Cardiac septum (tissue), 1 donor: ENCODE data around the gene GP9. TPM values are rescaled to one million over a fixed set of nuclear protein-coding genes. Genes with fewer than 3 reads are reported as not detected.
A peak's percentile ranks its signal among the peaks of the same experiment; 100 is the strongest.
"Not testable (repeated sequence)": the region's sequence is repeated elsewhere in the genome, so short reads cannot be mapped to it uniquely, and the experiment has no call there.

ENCODE experiments used
- DNase-seq: peaks from one replicate; pipeline ENCODE4 v3.0.0-alpha.2; 2020; ENCODE audit warnings: low spot score
- intact Hi-C: fragments of 100-400 bp; cut with DNase I; formaldehyde crosslinking; loops from one replicate; pipeline ENCODE4 v1.14.0; 2022
- total RNA-seq: library from RNA; stranded (reverse); fragmentation: NEBNext Ultra II Directional; extraction: Animal tissue kit (Norgen Biotek cat#: 25700); gene quantifications from one replicate; pipeline ENCODE4 v1.2.1, GENCODE V29; 2021
- donor health status: DM: no; HTN: no; CAD: no.

Gene GP9
- total RNA-seq, 1 donor from 2014 or later, result 0.27 TPM

DNA sequence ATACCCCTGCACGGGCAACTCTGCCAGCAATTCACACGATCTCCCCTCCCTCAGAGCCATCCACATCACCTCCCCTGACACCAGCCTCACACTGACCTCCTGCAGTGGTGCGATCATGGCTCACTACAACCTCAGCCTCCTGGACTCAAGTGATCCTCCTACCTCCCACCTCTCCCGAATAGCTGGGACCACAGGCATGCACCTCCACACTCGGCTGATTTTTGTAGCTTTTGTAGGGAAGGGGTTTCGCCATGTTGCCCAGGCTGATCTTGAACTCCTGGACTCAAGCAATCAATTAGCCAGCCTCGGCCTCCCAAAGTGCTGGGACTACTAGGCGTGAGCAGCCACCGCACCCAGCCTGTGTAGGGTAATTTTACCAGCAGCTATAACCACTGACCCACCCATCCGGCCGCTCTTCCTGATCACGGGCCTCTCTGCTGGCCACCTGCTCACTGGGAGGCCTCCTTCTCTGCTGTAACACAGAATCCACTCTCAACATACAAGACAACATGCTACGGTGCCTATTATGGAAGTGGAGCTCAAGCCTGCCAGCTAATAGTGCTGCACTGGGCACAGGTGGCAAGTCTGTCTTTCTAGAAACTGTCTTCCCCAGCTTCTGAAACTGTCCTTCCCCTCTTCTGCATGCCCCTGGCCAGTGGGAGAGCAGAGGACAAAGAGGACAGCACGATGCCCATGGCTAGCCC lies 4.6 kb downstream of the GP9 start:
- intact Hi-C loops, result no loop called here
- DNase-seq, result peak; percentile 63

DNA sequence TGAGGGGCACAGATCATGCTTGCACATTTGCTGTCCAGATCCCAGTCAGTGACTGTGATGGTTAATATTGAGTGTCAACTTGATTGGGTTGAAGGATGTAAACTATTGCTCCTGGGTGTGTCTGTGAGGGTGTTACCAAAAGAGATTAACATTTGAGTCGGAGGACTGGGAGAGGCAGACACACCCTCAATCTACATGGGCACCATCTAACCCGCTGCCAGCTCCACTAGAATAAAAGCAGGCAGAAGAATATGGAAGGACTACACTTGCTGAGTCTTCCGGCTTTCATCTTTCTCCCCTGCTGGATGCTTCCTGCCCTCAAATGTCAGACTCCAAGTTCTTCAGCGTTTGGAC lies 5.1 kb downstream of the GP9 start:
- intact Hi-C loops, result no loop called here
- peak; percentile 0 for DNase-seq

DNA sequence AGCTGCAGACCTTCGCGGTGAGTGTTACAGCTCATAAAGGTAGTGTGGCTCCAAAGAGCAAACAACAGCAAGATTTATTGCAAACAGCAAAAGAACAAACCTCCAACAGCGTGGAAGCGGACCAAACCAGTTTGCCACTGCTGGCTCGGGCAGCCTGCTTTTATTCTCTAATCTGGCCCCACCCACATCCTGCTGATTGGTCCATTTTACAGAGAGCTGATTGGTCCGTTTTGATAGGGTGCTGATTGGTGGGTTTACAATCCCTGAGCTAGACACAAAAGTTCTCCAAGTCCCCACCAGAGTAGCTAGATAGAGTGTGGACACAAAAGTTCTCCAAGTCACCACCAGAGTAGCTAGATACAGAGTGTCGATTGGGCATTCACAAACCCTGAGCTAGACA lies 7.1 kb downstream of the GP9 start:
- DNase-seq, intact Hi-C loops: not testable (repeated sequence)

DNA sequence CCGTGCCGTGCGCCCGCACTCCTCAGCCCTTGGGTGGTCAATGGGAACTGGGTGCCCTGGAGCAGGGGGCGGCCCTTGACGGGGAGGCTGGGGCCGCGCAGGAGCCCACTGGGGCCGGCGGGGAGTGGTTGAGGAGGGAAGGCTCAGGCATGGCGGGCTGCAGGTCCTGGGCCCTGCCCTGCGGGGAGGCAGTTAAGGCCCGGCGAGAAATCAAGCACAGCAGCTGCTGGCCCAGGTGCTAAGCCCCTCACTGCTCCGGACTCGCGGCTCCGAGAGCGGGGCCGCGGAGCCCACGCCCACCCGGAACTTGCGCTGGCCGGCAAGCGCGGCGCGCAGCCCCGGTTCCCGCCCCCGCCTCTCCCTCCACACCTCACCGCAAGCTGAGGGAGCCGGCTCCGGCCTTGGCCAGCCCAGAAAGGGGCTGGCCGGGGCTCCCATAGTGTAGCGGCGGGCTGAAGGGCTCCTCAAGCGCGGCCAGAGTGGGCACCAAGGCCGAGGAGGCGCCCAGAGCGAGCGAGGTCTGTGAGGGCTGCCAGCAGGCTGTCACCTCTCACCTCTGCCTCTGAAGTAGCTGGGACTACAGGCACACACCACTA lies 7.8 kb downstream of the GP9 start:
- no peak for DNase-seq
- intact Hi-C loops, result no loop called here

DNA sequence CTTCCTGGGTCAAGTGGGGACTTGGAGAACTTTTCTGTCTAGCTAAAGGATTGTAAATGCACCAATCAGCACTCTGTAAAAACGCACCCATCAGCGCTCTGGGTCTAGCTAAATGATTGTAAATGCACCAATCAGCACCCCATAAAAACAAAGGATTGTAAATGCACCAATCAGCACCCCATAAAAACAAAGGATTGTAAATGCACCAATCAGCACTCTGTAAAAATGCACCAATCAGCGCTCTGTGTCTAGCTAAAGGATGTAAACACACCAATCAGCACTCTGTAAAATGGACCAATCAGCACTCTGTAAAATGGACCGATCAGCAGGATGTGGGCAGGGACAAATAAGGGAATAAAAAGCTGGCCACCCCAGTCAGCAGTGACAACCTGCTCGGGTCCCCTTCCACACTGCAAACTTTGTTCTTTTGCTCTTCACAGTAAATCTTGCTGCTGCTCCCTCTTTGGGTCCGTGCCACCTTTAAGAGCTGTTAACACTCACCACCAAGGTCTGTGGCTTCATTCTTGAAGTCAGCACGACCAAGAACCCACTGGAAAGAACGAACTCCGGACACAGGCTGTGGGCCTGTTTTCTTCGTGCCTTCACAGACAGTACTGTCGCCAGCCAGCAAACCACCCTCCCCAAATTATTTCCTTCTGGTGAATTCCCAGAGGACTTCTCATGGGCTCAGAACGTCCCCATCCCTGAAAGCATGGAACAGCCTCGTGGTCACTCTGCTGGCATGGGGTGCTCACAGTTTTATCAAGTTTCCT lies 8.9 kb downstream of the GP9 start:
- intact Hi-C loops, DNase-seq: not testable (repeated sequence)

DNA sequence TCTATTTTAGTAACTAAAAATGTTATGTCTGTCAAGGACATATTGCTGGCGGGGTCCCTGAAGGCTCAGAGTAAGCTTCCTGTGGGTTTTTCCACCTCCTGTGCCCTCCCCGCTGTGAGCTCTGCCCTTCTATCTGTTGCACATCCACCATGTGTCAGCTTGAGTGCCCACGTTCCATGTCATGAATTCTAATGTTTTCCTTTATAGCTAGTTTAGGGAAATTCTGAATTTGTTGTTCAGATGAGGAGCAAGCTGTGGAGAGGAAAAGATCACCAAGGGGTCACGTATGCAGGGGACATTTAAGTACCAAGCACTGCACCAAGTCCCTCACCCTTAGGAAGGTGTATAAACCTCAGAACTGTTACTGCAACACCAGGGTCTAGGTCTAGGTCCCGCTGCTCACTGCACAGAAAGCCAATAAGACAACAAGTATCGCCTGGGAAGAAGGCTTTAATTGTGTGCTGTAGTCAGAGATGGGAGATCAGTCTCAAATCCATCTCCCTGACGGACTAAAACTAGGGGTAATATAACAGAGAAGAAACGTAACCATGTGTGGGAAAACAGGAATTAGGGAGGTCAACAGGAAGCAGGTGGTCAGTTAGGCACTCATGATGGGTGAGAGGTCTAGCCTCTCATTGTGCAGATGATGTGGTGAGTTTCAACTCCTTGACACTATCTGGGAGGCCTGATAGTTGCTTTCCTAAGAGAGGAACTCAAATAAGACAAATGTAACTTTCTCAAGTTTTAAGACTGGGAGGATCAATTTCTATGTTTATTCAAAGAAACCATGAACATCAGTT lies 9.7 kb downstream of the GP9 start:
- DNase-seq, result no peak
- intact Hi-C loops, result no loop called here

DNA sequence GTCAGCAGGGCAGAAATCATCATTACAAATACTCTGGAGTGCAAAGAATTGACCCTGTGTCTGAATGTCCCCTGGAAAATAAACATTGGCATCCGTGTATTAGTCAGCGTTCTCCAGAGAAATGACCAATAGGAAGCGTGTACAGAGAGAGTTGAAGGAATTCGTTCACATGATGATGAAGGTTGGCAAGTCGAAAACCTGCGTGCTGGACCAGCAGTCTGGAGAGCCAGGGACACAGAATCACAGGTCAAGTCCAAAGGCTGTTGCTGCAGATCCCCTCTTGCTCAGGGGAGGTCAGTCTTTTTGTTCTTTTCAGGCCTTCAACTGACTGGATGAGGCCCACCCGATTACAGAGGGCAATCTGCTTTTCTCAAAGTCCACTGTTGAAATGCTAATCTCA lies 16.6 kb downstream of the GP9 start:
- intact Hi-C loops, result no loop called here
- DNase-seq, result no peak

DNA sequence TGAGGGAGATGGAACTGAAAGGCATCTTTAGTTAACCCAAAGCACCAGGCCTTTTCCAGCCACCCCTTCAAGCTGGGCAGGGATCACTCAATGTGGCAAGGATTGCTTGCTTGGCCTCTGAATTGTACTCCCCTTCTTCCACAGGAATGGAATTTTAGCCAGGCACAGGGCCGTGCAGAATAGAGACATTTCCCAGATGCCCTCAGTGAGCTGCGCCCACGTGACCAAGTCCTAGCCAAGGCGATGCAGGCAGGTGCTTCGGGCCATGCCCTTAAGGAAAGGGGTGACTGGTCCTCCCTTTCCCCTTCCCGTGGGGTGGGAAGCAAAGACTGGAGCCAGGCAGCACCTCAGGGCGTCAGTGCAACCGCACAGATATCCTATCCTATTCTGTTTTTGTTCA lies 17.9 kb downstream of the GP9 start:
- no peak for DNase-seq
- intact Hi-C loops, result no loop called here

DNA sequence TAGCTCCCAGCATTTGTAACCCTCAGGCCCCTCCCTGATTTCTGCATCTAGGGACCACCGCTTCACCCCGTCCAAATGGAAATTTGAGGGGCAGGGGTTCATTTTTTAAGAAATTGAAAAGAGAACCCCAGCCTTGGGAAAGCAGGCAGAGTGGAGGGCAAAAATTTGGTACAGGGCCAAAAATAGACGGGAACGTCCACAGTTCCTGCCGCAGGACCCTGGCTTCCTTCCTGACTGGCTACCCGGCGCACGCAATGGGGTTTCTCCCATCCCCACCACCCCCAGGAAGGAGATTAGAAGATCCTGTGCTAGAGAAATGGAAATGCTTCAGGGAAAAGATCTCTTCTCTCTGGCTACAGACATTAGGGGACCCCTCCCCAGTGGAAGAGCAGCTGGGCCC lies 20.9 kb downstream of the GP9 start:
- no peak for DNase-seq
- intact Hi-C loops, result loop anchor here (10.0 kb wide), 1 partner anchor 107 kb away; no protein-coding TSS in a partner anchor

DNA sequence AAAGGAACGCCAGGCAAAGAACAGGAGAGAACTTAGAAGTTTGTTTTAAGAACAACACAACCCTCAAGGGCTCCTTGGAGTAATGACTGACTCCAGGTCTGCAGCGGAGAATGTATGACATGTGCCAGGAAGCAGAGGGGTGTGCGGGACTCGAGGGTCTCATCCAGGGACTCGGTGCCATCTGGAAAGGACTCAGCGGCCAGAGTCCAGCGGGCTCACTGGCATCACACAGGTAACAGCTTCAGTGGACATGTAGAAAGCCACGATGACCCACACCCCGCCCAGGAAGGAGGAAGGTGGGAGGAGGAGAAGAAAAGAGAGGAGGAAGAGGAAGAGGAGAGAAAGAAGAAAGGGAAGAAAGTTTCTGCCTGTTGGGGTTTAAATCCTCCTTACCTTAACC lies 21.4 kb downstream of the GP9 start:
- intact Hi-C loops, result loop anchor here (10.0 kb wide), 1 partner anchor 107 kb away; no protein-coding TSS in a partner anchor

DNA sequence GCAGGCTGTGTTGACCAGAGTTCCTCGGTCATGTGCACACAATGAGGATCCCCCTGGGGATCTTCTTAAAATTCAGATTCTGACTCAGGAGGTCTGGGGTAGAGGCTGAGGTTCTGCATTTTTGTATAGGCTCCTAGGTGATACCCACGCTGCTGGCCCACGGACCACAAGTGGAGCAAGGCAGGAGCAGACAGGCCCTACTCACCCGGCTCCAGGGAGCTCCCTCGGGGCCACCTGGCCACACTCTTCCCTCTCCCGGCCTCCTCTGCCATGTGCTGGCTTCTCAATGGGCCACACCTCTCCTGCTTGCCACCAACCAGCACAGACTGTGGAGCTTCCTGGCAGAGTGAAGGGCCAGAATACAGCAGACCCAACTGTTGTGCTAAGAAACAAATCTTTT lies 23.9 kb downstream of the GP9 start:
- no peak for DNase-seq
- intact Hi-C loops, result loop anchor here (10.0 kb wide), 1 partner anchor 110 kb away; no protein-coding TSS in a partner anchor

More for the DNA sequence above, 21.4 kb downstream of the GP9 start:
- no peak for DNase-seq

DNA sequence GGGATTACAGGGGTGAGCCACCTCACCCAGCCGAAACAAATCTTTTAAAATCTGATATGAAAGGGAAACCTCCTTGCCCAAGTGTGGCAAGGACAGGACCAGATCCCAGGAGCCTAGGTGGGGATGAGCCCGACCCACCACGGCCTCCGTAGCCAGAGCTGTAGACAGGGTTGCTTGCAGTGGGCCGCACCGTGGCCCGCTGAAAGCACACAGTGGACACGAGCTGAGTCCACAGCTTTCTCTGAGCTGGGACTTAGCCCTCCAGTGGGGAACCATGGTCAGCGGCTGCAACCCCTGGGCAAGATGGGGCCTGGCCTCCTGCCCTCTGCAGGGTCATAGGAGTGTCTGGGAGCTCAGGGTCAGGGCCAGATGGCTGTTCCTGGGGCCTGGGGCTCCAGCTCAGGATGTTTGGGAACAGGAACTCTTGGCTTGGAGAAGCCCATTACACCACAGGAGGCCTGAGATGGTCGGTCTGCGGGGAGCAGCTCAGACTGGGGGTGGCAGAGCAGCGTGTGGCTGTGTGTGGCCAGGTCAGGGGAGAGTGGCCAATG lies 24.7 kb downstream of the GP9 start:
- intact Hi-C loops, result loop anchor here (5.0 to 10.0 kb wide), 2 partner anchors 33 to 110 kb away; no protein-coding TSS in a partner anchor

DNA sequence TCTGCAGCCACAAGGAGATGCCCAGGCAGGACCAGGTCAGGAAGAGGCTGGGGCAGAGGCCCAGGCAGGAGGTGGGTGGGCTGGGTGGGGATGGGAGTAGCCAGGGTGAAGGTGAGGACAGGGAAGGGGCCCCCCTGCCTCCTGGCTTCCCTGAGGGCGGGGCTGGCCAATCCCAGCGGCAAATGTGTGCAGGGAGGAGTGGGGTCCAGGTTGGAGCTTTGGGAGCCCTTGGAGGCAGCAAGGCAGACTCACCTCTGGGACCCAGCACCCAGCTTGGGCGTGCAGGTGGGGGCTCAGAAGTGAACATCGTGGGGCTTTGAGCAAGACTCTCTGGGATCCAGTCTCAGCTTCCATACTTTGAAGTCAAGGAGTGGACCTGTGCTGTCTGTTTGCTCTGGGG lies 25.2 kb downstream of the GP9 start:
- intact Hi-C loops, result loop anchor here (5.0 to 10.0 kb wide), 2 partner anchors 34 to 111 kb away; no protein-coding TSS in a partner anchor
- DNase-seq, result no peak

More for the DNA sequence above, 24.7 kb downstream of the GP9 start:
- no peak for DNase-seq

DNA sequence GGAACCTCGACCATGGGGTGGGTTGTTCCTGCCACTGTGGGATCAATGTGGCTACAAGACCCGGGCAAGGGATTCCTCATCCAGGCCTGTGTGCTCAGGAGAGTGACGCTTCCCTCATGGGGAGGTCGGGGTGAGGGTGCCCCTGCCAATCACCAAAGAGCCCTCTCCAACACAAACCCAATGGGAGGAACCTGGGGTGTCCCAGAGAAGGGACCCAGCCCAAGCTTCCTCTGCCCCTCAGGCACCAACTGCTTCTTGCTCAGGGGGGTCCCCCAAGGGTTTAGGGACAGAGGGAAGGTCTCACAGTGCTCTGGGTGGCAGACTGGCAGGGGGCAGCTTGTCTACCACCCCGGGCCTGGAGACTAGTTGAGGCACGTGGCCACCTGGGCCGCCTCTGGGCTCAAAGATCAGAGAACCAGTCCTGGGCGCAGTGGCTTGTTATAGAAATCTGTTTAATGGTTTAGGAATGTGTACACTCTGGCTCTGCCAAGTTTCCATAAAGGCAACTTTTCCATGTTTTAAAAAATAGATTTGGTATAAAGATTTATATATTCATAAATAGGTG lies 26.6 kb downstream of the GP9 start:
- intact Hi-C loops, result loop anchor here (5.0 to 10.0 kb wide), 2 partner anchors 35 to 112 kb away; no protein-coding TSS in a partner anchor
- DNase-seq, result no peak

DNA sequence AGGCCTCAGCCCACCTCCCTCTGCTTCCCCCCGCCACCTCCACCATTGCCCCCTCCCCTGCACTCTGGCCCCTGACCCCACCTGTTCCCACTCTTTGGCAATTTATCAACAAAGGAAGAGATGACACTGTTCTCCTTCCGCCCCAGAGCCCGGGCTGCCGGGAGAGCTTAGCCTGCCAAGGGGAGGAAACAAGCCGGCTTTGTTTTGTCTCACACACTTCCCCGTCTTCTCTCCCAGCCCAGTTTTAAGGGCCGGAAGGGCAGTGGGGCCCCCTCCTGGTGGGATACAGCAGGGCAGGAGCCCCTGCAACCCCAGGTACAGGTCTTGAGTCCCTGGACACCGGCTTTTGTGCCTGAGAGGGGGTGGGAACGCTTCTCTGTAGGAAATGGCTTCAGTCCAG lies 27.3 kb downstream of the GP9 start:
- intact Hi-C loops, result loop anchor here (5.0 to 10.0 kb wide), 2 partner anchors 36 to 113 kb away; no protein-coding TSS in a partner anchor

DNA sequence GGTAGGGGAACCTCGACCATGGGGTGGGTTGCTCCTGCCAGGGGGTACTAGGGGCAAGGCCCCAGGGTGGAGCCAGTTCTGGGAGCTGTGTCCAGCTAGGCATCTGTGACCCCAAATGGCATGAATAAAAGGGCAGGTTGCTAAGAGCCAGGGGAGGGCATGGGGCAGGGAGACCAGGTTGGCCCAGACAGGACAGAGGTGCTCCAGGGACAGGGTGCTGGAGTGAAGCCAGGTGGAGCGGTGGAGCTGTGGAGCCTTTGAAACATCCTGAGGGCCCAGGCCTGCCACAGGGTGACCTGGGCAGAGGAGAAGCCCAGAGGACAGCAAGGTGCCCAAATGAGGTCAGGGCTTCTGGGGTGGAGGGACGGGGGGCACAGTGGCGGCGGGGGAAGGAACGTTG lies 27.7 kb downstream of the GP9 start:
- intact Hi-C loops, result loop anchor here (5.0 to 10.0 kb wide), 2 partner anchors 36 to 114 kb away; no protein-coding TSS in a partner anchor
- not testable (repeated sequence) for DNase-seq

More for the DNA sequence above, 27.3 kb downstream of the GP9 start:
- not testable (repeated sequence) for DNase-seq

DNA sequence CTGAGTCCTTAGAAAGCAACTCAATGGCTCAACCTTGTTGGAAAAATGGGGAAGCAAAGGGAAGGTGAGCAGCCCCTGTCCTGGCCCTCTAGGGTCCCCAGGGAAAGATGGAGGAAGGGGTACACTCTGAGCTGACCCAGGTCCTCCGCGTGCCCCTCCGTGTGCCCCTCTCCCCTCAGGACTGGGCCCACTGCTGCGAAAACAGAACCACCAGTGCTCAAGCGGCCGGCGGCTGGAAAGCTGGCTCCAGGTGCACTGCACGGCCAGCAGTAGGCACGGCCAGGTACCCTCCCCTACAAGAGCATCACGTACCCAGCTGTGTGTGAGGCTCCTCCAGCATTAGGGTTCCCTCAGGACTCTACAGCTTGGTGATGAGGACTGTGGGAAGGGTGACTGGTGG lies 34.7 kb downstream of the GP9 start:
- DNase-seq, result no peak
- intact Hi-C loops, result no loop called here

DNA sequence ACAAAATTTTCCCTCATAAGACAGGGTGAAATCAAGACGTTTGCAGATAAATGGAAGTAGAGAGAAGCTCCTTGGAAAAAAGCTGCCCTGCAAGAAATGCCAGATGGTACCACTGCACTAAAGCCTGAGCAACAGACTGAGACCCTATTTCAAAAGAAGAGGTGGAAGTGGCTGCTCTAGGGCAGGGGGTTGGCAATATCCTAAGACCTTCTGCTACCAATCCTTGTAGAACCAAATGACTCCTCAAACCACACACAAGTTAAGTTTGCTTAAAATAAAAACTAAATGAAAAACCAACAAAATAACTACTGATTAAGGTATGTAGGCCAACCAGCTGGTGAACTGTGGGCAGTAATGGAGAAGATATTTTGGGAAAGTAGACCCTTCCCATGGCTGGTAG lies 39.7 kb downstream of the GP9 start:
- no peak for DNase-seq
- intact Hi-C loops, result no loop called here
